H1 (cell line): ENCODE measurements around the gene PDHX.

Experiments used
- CBX5 ChIP-seq: fragments of 300-800, 300-1000 bp; sonication (generic); IDR thresholded peaks from 2 replicates; pipeline ENCODE4 v1.7.1; 2016; ENCODE audit warnings: antibody characterized with exemption, low read length, low read depth
- CEBPB ChIP-seq: IDR thresholded peaks from 2 replicates; pipeline ENCODE4 v1.6.1; 2012; ENCODE audit warnings: low read depth, low read length
- EP300 ChIP-seq, 2 experiments: IDR thresholded peaks; 1 replicate in 1 of 2; 2 replicates in 1 of 2; pipeline ENCODE4 v1.6.1; 2011 to 2012; ENCODE audit warnings: low read depth in 2 of 2, low read length in 2 of 2, mild to moderate bottlenecking in 2 of 2, borderline replicate concordance in 1 of 2, inconsistent platforms in 1 of 2, moderate library complexity in 1 of 2
- JUN ChIP-seq: IDR thresholded peaks from 2 replicates; pipeline ENCODE4 v1.6.1; 2011; ENCODE audit warnings: low read depth, mild to moderate bottlenecking, improper control_type of control experiment, low read length
- JUND ChIP-seq: IDR thresholded peaks from 2 replicates; pipeline ENCODE4 v1.6.1; 2011; ENCODE audit warnings: mild to moderate bottlenecking, improper control_type of control experiment, low read length
- POLR2A ChIP-seq, 2 experiments: IDR thresholded peaks; 1 replicate in 1 of 2; 2 replicates in 1 of 2; pipeline ENCODE4 v1.6.1; 2011; ENCODE audit warnings: low read depth in 2 of 2, low read length in 2 of 2, mild to moderate bottlenecking in 2 of 2; ENCODE audit errors: control extremely low read depth in 1 of 2
- TEAD4 ChIP-seq: IDR thresholded peaks from 2 replicates; pipeline ENCODE4 v1.6.1; 2012; ENCODE audit warnings: low read depth, low read length, inconsistent platforms, mixed read lengths
- TF ChIP-seq, protein P1 (sequence below), 3 experiments: IDR thresholded peaks; 1 replicate in 2 of 3; 2 replicates in 1 of 3; pipeline versions ENCODE4 v1.5.1 to v1.6.1; 2011; ENCODE audit warnings: low read length in 3 of 3, mild to moderate bottlenecking in 3 of 3, inconsistent platforms in 2 of 3, low read depth in 1 of 3, moderate library complexity in 1 of 3; ENCODE audit not compliant: insufficient read depth in 1 of 3; ENCODE audit errors: control extremely low read depth in 1 of 3

DNA sequence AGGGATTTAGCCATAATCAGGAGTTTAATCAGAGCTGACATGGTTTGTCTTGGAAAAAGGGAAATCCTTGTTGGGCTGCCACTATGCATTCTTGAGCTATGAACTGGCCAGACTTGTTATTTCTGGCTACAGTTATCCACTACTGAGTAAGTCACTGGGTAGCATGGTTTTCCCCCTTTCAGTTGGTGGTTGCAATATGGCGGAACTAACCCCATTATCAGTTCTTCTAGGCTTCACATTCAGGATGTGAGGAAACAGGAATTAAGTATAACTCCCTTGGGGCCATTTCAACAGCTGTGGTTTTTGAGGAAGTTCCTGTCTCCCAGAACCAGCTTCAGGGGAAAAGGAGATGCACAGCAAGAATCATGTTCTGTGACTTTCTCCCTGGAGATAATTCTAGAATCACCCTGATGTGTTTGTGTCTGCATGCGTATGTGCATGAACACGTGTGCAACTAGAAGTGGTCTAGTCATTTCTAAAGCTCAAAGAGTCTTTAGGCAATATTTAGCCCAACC lies 119.5 kb downstream of the PDHX start:
- TF ChIP-seq CBX5: no peak
- TF ChIP-seq CEBPB: no peak
- TF ChIP-seq, protein P1, sequence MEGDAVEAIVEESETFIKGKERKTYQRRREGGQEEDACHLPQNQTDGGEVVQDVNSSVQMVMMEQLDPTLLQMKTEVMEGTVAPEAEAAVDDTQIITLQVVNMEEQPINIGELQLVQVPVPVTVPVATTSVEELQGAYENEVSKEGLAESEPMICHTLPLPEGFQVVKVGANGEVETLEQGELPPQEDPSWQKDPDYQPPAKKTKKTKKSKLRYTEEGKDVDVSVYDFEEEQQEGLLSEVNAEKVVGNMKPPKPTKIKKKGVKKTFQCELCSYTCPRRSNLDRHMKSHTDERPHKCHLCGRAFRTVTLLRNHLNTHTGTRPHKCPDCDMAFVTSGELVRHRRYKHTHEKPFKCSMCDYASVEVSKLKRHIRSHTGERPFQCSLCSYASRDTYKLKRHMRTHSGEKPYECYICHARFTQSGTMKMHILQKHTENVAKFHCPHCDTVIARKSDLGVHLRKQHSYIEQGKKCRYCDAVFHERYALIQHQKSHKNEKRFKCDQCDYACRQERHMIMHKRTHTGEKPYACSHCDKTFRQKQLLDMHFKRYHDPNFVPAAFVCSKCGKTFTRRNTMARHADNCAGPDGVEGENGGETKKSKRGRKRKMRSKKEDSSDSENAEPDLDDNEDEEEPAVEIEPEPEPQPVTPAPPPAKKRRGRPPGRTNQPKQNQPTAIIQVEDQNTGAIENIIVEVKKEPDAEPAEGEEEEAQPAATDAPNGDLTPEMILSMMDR (IDR thresholded peaks at IDR 0.05; ENCODE audit: control extremely low read depth in 1 of 3, insufficient read depth in 1 of 3, low read depth in 1 of 3, low read length in 3 of 3): no peak
- TF ChIP-seq JUND: no peak
- no peak for TF ChIP-seq POLR2A (IDR thresholded peaks at IDR 0.05; ENCODE audit: control extremely low read depth in 1 of 2, low read depth in 2 of 2, low read length in 2 of 2)
- no peak for TF ChIP-seq TEAD4
- no peak for TF ChIP-seq EP300 (IDR thresholded peaks at IDR 0.05; ENCODE audit: borderline replicate concordance in 1 of 2, low read depth in 2 of 2, low read length in 2 of 2)
- no peak for TF ChIP-seq JUN
